Measurements from ENCODE around the gene GCN1.

The GCN1 gene

GRCh38 chr12:120110550-120111501 is 83.7 kb downstream of the GCN1 start:
- no peak for DNase-seq

- no peak for DNase-seq
Observed at GRCh38 chr12:120109570-120110267, 84.8 kb downstream of the GCN1 start.

GRCh38 chr12:120106151-120106550 is 88.4 kb downstream of the GCN1 start:
- no peak for DNase-seq

- DNase-seq, result no peak
Observed at GRCh38 chr12:120103371-120103770, 91.1 kb downstream of the GCN1 start.

GRCh38 chr12:120103044-120103338 is 91.5 kb downstream of the GCN1 start:
- DNase-seq, result no peak

GRCh38 chr12:120102189-120103043 is 92.1 kb downstream of the GCN1 start:
- no peak for DNase-seq

GRCh38 chr12:120101617-120102016 is 92.9 kb downstream of the GCN1 start:
- no peak for DNase-seq

GRCh38 chr12:120101182-120101581 is 93.3 kb downstream of the GCN1 start:
- DNase-seq, result peak; percentile 26

GRCh38 chr12:120100630-120101029 is 93.9 kb downstream of the GCN1 start:
- DNase-seq, result peak; percentile 89

- DNase-seq, result no peak
Observed at GRCh38 chr12:120099738-120100137, 94.8 kb downstream of the GCN1 start.

GRCh38 chr12:120098756-120099470 is 95.6 kb downstream of the GCN1 start:
- DNase-seq, result no peak

- DNase-seq, result no peak
Observed at GRCh38 chr12:120096671-120097202, 97.8 kb downstream of the GCN1 start.

- no peak for DNase-seq
Observed at GRCh38 chr12:120095736-120096135, 98.8 kb downstream of the GCN1 start.

GRCh38 chr12:120095331-120095730 is 99.2 kb downstream of the GCN1 start:
- DNase-seq, result no peak

- DNase-seq, result no peak
Observed at GRCh38 chr12:120094485-120094884, 100.0 kb downstream of the GCN1 start.

- peak; percentile 18 for DNase-seq
Observed at GRCh38 chr12:120093592-120094355, 100.7 kb downstream of the GCN1 start.

GRCh38 chr12:120093336-120093591 is 101.3 kb downstream of the GCN1 start:
- DNase-seq, result no peak

GRCh38 chr12:120092551-120093335 is 101.8 kb downstream of the GCN1 start:
- no peak for DNase-seq

- DNase-seq, result peak; percentile 9
Observed at GRCh38 chr12:120091371-120092090, 103.0 kb downstream of the GCN1 start.

GRCh38 chr12:120090626-120091295 is 103.8 kb downstream of the GCN1 start:
- no peak for DNase-seq
